Measurements from ENCODE around the gene AMPD1. TPM values are rescaled to one million over a fixed set of nuclear protein-coding genes. Genes with fewer than 3 reads are reported as not detected.

The AMPD1 gene
- total RNA-seq, 1 experiment from 2014 or later: not detected

GRCh38 chr1:114666954-114667353 lies 28.4 kb downstream of the AMPD1 start:
- no peak for DNase-seq
- Mint-ChIP-seq H3K27ac (ENCODE audit: unreplicated experiment) (no peak overlapping the region), H3K4me3 (ENCODE audit: low read depth, unreplicated experiment) (no peak overlapping the region), H3K27me3 (ENCODE audit: unreplicated experiment) (no peaks in the 10 kb centered on the region), H3K4me1 (ENCODE audit: low read depth, unreplicated experiment) (peaks cover 8% of the 10 kb centered on the region), H3K36me3 (ENCODE audit: insufficient read depth, unreplicated experiment) (peaks cover 12% of the 10 kb centered on the region), H3K9me3 (ENCODE audit: low read depth, unreplicated experiment) (no peaks in the 10 kb centered on the region)
- CTCF ChIA-PET: no interaction called here
- TF ChIP-seq CTCF (IDR thresholded peaks at IDR 0.05; ENCODE audit: unreplicated experiment): no peak
- intact Hi-C loops (cut with micrococcal nuclease; ENCODE audit: unreplicated experiment): no loop called here
- BruUV-seq (replicated peaks): no TSS peak

GRCh38 chr1:114660238-114660637 lies 35.1 kb downstream of the AMPD1 start:
- intact Hi-C loops (cut with micrococcal nuclease; ENCODE audit: unreplicated experiment): no loop called here
- H3K27ac Mint-ChIP-seq (ENCODE audit: unreplicated experiment): no peak overlapping the region
- no peak for TF ChIP-seq CTCF (IDR thresholded peaks at IDR 0.05; ENCODE audit: unreplicated experiment)
- H3K4me3 Mint-ChIP-seq (ENCODE audit: low read depth, unreplicated experiment): no peak overlapping the region
- BruUV-seq (replicated peaks): no TSS peak
- no peaks in the 10 kb centered on the region for H3K4me1 Mint-ChIP-seq (ENCODE audit: low read depth, unreplicated experiment)
- no peaks in the 10 kb centered on the region for H3K36me3 Mint-ChIP-seq (ENCODE audit: insufficient read depth, unreplicated experiment)
- no peak for DNase-seq
- peaks cover 12% of the 10 kb centered on the region for H3K27me3 Mint-ChIP-seq (ENCODE audit: unreplicated experiment)
- CTCF ChIA-PET: interaction anchor here (0.7 kb wide), 1 partner anchor 772 kb away, joined by 3 read pairs; no protein-coding TSS in a partner anchor
- no peaks in the 10 kb centered on the region for H3K9me3 Mint-ChIP-seq (ENCODE audit: low read depth, unreplicated experiment)

- Mint-ChIP-seq H3K4me3 (ENCODE audit: low read depth, unreplicated experiment) (no peak overlapping the region), H3K4me1 (ENCODE audit: low read depth, unreplicated experiment) (no peaks in the 10 kb centered on the region), H3K27ac (ENCODE audit: unreplicated experiment) (no peak overlapping the region), H3K9me3 (ENCODE audit: low read depth, unreplicated experiment) (no peaks in the 10 kb centered on the region), H3K27me3 (ENCODE audit: unreplicated experiment) (peaks cover under 1% of the 10 kb centered on the region), H3K36me3 (ENCODE audit: insufficient read depth, unreplicated experiment) (no peaks in the 10 kb centered on the region)
- no peak for TF ChIP-seq CTCF (IDR thresholded peaks at IDR 0.05; ENCODE audit: unreplicated experiment)
- no peak for DNase-seq
- intact Hi-C loops (cut with micrococcal nuclease; ENCODE audit: unreplicated experiment): no loop called here
- CTCF ChIA-PET: no interaction called here
- BruUV-seq (replicated peaks): no TSS peak
Measured at GRCh38 chr1:114651893-114652292, 43.5 kb downstream of the AMPD1 start.

GRCh38 chr1:114648503-114648902 lies 46.8 kb downstream of the AMPD1 start:
- no peak overlapping the region for H3K27ac Mint-ChIP-seq (ENCODE audit: unreplicated experiment)
- no peaks in the 10 kb centered on the region for H3K27me3 Mint-ChIP-seq (ENCODE audit: unreplicated experiment)
- no peak for DNase-seq
- no peaks in the 10 kb centered on the region for H3K36me3 Mint-ChIP-seq (ENCODE audit: insufficient read depth, unreplicated experiment)
- CTCF ChIA-PET: no interaction called here
- no peak overlapping the region for H3K4me3 Mint-ChIP-seq (ENCODE audit: low read depth, unreplicated experiment)
- TF ChIP-seq CTCF (IDR thresholded peaks at IDR 0.05; ENCODE audit: unreplicated experiment): no peak
- H3K9me3 Mint-ChIP-seq (ENCODE audit: low read depth, unreplicated experiment): no peaks in the 10 kb centered on the region
- no TSS peak for BruUV-seq (replicated peaks)
- no peaks in the 10 kb centered on the region for H3K4me1 Mint-ChIP-seq (ENCODE audit: low read depth, unreplicated experiment)
- intact Hi-C loops (cut with micrococcal nuclease; ENCODE audit: unreplicated experiment): no loop called here
